ENCODE data around the gene CLEC5A.
"Not testable (repeated sequence)": the region's sequence is repeated elsewhere in the genome, so short reads cannot be mapped to it uniquely, and the experiment has no call there.

The CLEC5A gene

GRCh38 chr7:141943846-141944245 lies 2.9 kb downstream of the CLEC5A start:
- no peaks in the 10 kb centered on the region for H3K27me3 ChIP-seq (ENCODE audit: control insufficient read depth, insufficient read depth, low read length)
- H3K4me3 ChIP-seq (ENCODE audit: low read length) = no peak overlapping the region
- no peaks in the 10 kb centered on the region for H3K4me1 ChIP-seq (ENCODE audit: control insufficient read depth, insufficient read depth, low read length)
- no peak overlapping the region for H3K9ac ChIP-seq (ENCODE audit: low read length)
- H3K27ac ChIP-seq (ENCODE audit: low read depth, low read length) = no peak overlapping the region
- H3K36me3 ChIP-seq (ENCODE audit: control insufficient read depth, insufficient read depth, low read length) = no peaks in the 10 kb centered on the region

- Histone ChIP-seq H3K27me3 (ENCODE audit: control insufficient read depth, insufficient read depth, low read length) (no peaks in the 10 kb centered on the region), H3K36me3 (ENCODE audit: control insufficient read depth, insufficient read depth, low read length) (no peaks in the 10 kb centered on the region), H3K27ac (ENCODE audit: low read depth, low read length) (no peak overlapping the region), H3K4me1 (ENCODE audit: control insufficient read depth, insufficient read depth, low read length) (no peaks in the 10 kb centered on the region), H3K9ac (ENCODE audit: low read length) (no peak overlapping the region), H3K4me3 (ENCODE audit: low read length) (no peak overlapping the region)
Observed at GRCh38 chr7:141941075-141941474, 5.7 kb downstream of the CLEC5A start.

- Histone ChIP-seq H3K36me3 (ENCODE audit: control insufficient read depth, insufficient read depth, low read length) (no peaks in the 10 kb centered on the region), H3K4me1 (ENCODE audit: control insufficient read depth, insufficient read depth, low read length) (no peaks in the 10 kb centered on the region), H3K9ac (ENCODE audit: low read length) (no peak overlapping the region), H3K4me3 (ENCODE audit: low read length) (no peak overlapping the region), H3K27me3 (ENCODE audit: control insufficient read depth, insufficient read depth, low read length) (no peaks in the 10 kb centered on the region), H3K27ac (ENCODE audit: low read depth, low read length) (no peak overlapping the region)
Observed at GRCh38 chr7:141930211-141930610, 16.6 kb downstream of the CLEC5A start.

GRCh38 chr7:141928845-141929195 lies 18.0 kb downstream of the CLEC5A start:
- no peaks in the 10 kb centered on the region for H3K4me1 ChIP-seq (ENCODE audit: control insufficient read depth, insufficient read depth, low read length)
- H3K36me3 ChIP-seq (ENCODE audit: control insufficient read depth, insufficient read depth, low read length) = no peaks in the 10 kb centered on the region
- H3K27me3 ChIP-seq (ENCODE audit: control insufficient read depth, insufficient read depth, low read length) = no peaks in the 10 kb centered on the region
- no peak overlapping the region for H3K27ac ChIP-seq (ENCODE audit: low read depth, low read length)
- H3K9ac ChIP-seq (ENCODE audit: low read length) = no peak overlapping the region
- H3K4me3 ChIP-seq (ENCODE audit: low read length) = no peak overlapping the region

- H3K4me1 ChIP-seq (ENCODE audit: control insufficient read depth, insufficient read depth, low read length) = no peaks in the 10 kb centered on the region
- no peak overlapping the region for H3K9ac ChIP-seq (ENCODE audit: low read length)
- H3K27me3 ChIP-seq (ENCODE audit: control insufficient read depth, insufficient read depth, low read length) = no peaks in the 10 kb centered on the region
- H3K27ac ChIP-seq (ENCODE audit: low read depth, low read length) = no peak overlapping the region
- H3K4me3 ChIP-seq (ENCODE audit: low read length) = no peak overlapping the region
- no peaks in the 10 kb centered on the region for H3K36me3 ChIP-seq (ENCODE audit: control insufficient read depth, insufficient read depth, low read length)
Observed at GRCh38 chr7:141928146-141928844, 18.5 kb downstream of the CLEC5A start.

GRCh38 chr7:141920281-141920680 lies 26.5 kb downstream of the CLEC5A start:
- Histone ChIP-seq H3K4me1 (ENCODE audit: control insufficient read depth, insufficient read depth, low read length) (no peaks in the 10 kb centered on the region), H3K4me3 (ENCODE audit: low read length) (no peak overlapping the region), H3K36me3 (ENCODE audit: control insufficient read depth, insufficient read depth, low read length) (no peaks in the 10 kb centered on the region), H3K9ac (ENCODE audit: low read length) (no peak overlapping the region), H3K27me3 (ENCODE audit: control insufficient read depth, insufficient read depth, low read length) (no peaks in the 10 kb centered on the region), H3K27ac (ENCODE audit: low read depth, low read length) (no peak overlapping the region)

- no peaks in the 10 kb centered on the region for H3K4me1 ChIP-seq (ENCODE audit: control insufficient read depth, insufficient read depth, low read length)
- H3K4me3 ChIP-seq (ENCODE audit: low read length) = no peak within 1 kb of the TSS
- H3K36me3 ChIP-seq (ENCODE audit: control insufficient read depth, insufficient read depth, low read length) = no peaks in the 10 kb centered on the region
- H3K9ac ChIP-seq (ENCODE audit: low read length) = no peak within 1 kb of the TSS
- H3K27ac ChIP-seq (ENCODE audit: low read depth, low read length) = no peak within 1 kb of the TSS
- no peaks in the 10 kb centered on the region for H3K27me3 ChIP-seq (ENCODE audit: control insufficient read depth, insufficient read depth, low read length)
Observed at GRCh38 chr7:141916099-141916498, 30.7 kb downstream of the CLEC5A start, which contains the start of gene OR9A4. Gene OR9A4 (plus strand): TSS chr7:141916399. CDS start chr7:141918876, 2,477 bp downstream.

- Histone ChIP-seq H3K27me3 (ENCODE audit: control insufficient read depth, insufficient read depth, low read length) (no peaks in the 10 kb centered on the region), H3K4me1 (ENCODE audit: control insufficient read depth, insufficient read depth, low read length) (no peaks in the 10 kb centered on the region), H3K4me3 (ENCODE audit: low read length) (no peak overlapping the region), H3K9ac (ENCODE audit: low read length) (no peak overlapping the region), H3K36me3 (ENCODE audit: control insufficient read depth, insufficient read depth, low read length) (no peaks in the 10 kb centered on the region), H3K27ac (ENCODE audit: low read depth, low read length) (no peak overlapping the region)
Observed at GRCh38 chr7:141915565-141915964, 31.2 kb downstream of the CLEC5A start.

GRCh38 chr7:141911391-141911790 lies 35.4 kb downstream of the CLEC5A start:
- Histone ChIP-seq H3K9ac (ENCODE audit: low read length) (no peak overlapping the region), H3K27ac (ENCODE audit: low read depth, low read length) (no peak overlapping the region), H3K36me3 (ENCODE audit: control insufficient read depth, insufficient read depth, low read length) (no peaks in the 10 kb centered on the region), H3K4me3 (ENCODE audit: low read length) (no peak overlapping the region), H3K4me1 (ENCODE audit: control insufficient read depth, insufficient read depth, low read length) (no peaks in the 10 kb centered on the region), H3K27me3 (ENCODE audit: control insufficient read depth, insufficient read depth, low read length) (no peaks in the 10 kb centered on the region)

GRCh38 chr7:141906285-141906684 lies 40.5 kb downstream of the CLEC5A start:
- Histone ChIP-seq H3K27ac (ENCODE audit: low read depth, low read length) (no peak overlapping the region), H3K9ac (ENCODE audit: low read length) (no peak overlapping the region), H3K36me3 (ENCODE audit: control insufficient read depth, insufficient read depth, low read length) (no peaks in the 10 kb centered on the region), H3K4me1 (ENCODE audit: control insufficient read depth, insufficient read depth, low read length) (no peaks in the 10 kb centered on the region), H3K27me3 (ENCODE audit: control insufficient read depth, insufficient read depth, low read length) (no peaks in the 10 kb centered on the region), H3K4me3 (ENCODE audit: low read length) (no peak overlapping the region)

GRCh38 chr7:141899366-141899765 lies 47.4 kb downstream of the CLEC5A start:
- not testable (repeated sequence) for H3K9ac ChIP-seq (ENCODE audit: low read length); H3K27ac ChIP-seq (ENCODE audit: low read depth, low read length); H3K4me1 ChIP-seq (ENCODE audit: control insufficient read depth, insufficient read depth, low read length); H3K36me3 ChIP-seq (ENCODE audit: control insufficient read depth, insufficient read depth, low read length); H3K27me3 ChIP-seq (ENCODE audit: control insufficient read depth, insufficient read depth, low read length); H3K4me3 ChIP-seq (ENCODE audit: low read length)

- H3K27ac ChIP-seq (ENCODE audit: low read depth, low read length) = no peak overlapping the region
- no peaks in the 10 kb centered on the region for H3K4me1 ChIP-seq (ENCODE audit: control insufficient read depth, insufficient read depth, low read length)
- H3K9ac ChIP-seq (ENCODE audit: low read length) = no peak overlapping the region
- no peaks in the 10 kb centered on the region for H3K27me3 ChIP-seq (ENCODE audit: control insufficient read depth, insufficient read depth, low read length)
- no peaks in the 10 kb centered on the region for H3K36me3 ChIP-seq (ENCODE audit: control insufficient read depth, insufficient read depth, low read length)
- no peak overlapping the region for H3K4me3 ChIP-seq (ENCODE audit: low read length)
Observed at GRCh38 chr7:141891336-141891735, 55.4 kb downstream of the CLEC5A start.

- H3K4me1 ChIP-seq (ENCODE audit: control insufficient read depth, insufficient read depth, low read length) = no peaks in the 10 kb centered on the region
- H3K27ac ChIP-seq (ENCODE audit: low read depth, low read length) = no peak overlapping the region
- H3K4me3 ChIP-seq (ENCODE audit: low read length) = no peak overlapping the region
- no peaks in the 10 kb centered on the region for H3K27me3 ChIP-seq (ENCODE audit: control insufficient read depth, insufficient read depth, low read length)
- H3K36me3 ChIP-seq (ENCODE audit: control insufficient read depth, insufficient read depth, low read length) = no peaks in the 10 kb centered on the region
- no peak overlapping the region for H3K9ac ChIP-seq (ENCODE audit: low read length)
Observed at GRCh38 chr7:141889321-141889720, 57.5 kb downstream of the CLEC5A start.

Measured in rectal smooth muscle tissue (tissue), 1 donor.